Measurements from ENCODE around the gene CSNK2B.

Gene CSNK2B

GRCh38 chr6:31662124-31662723 lies 3.7 kb upstream of the CSNK2B start:
- DNase-seq: no peak

GRCh38 chr6:31663126-31663960 lies 2.5 kb upstream of the CSNK2B start:
- no peak for DNase-seq

- DNase-seq: no peak
Observed at GRCh38 chr6:31663961-31664789, 1.7 kb upstream of the CSNK2B start.

GRCh38 chr6:31664790-31665500 lies 935 bp upstream of the CSNK2B start, which contains the start of gene GPANK1:
Gene GPANK1, minus strand, starts transcription at chr6:31664997. Its CDS starts 519 bp downstream, at chr6:31664478.
- peak; percentile 92 for DNase-seq

- no peak for DNase-seq
Observed at GRCh38 chr6:31666337-31666965, 571 bp downstream of the CSNK2B start.

- no peak for DNase-seq
Observed at GRCh38 chr6:31669676-31670075, 3.8 kb downstream of the CSNK2B start, which contains the start of gene LY6G5B. Gene LY6G5B, plus strand, starts transcription at chr6:31669976. Its CDS starts 975 bp downstream, at chr6:31670951.

GRCh38 chr6:31676322-31676903 lies 10.5 kb downstream of the CSNK2B start:
- no peak for DNase-seq

GRCh38 chr6:31676904-31677303 lies 11.0 kb downstream of the CSNK2B start:
- no peak for DNase-seq

- no peak for DNase-seq
Observed at GRCh38 chr6:31677955-31678354, 12.1 kb downstream of the CSNK2B start.

- peak; percentile 61 for DNase-seq
Observed at GRCh38 chr6:31680226-31681134, 14.6 kb downstream of the CSNK2B start, which contains the start of gene LY6G5C. Gene LY6G5C, minus strand, starts transcription at chr6:31681067. Its CDS starts 694 bp downstream, at chr6:31680373.

GRCh38 chr6:31681135-31681671 lies 15.3 kb downstream of the CSNK2B start:
- no peak for DNase-seq

- no peak for DNase-seq
Observed at GRCh38 chr6:31683591-31683990, 17.7 kb downstream of the CSNK2B start.

GRCh38 chr6:31686483-31686882 lies 20.6 kb downstream of the CSNK2B start:
- DNase-seq: no peak

GRCh38 chr6:31687321-31687720 lies 21.4 kb downstream of the CSNK2B start:
- no peak for DNase-seq

GRCh38 chr6:31687860-31688693 lies 22.2 kb downstream of the CSNK2B start:
- DNase-seq: no peak

- no peak for DNase-seq
Observed at GRCh38 chr6:31689249-31690110, 23.6 kb downstream of the CSNK2B start.

GRCh38 chr6:31690231-31691077 lies 24.6 kb downstream of the CSNK2B start:
- DNase-seq: no peak

Measured in NCI-H1694 treated with DMSO at 0.1 percent for 48 hours (cell line).